ENCODE results near the gene PHC3.
"Not testable (repeated sequence)": the region's sequence is repeated elsewhere in the genome, so short reads cannot be mapped to it uniquely, and the experiment has no call there.

PHC3 gene

GRCh38 chr3:170128259-170128976 lies 53.1 kb downstream of the PHC3 start:
- H3K27ac ChIP-seq, result peak overlapping the region; percentile 63
- TF ChIP-seq, protein P1, sequence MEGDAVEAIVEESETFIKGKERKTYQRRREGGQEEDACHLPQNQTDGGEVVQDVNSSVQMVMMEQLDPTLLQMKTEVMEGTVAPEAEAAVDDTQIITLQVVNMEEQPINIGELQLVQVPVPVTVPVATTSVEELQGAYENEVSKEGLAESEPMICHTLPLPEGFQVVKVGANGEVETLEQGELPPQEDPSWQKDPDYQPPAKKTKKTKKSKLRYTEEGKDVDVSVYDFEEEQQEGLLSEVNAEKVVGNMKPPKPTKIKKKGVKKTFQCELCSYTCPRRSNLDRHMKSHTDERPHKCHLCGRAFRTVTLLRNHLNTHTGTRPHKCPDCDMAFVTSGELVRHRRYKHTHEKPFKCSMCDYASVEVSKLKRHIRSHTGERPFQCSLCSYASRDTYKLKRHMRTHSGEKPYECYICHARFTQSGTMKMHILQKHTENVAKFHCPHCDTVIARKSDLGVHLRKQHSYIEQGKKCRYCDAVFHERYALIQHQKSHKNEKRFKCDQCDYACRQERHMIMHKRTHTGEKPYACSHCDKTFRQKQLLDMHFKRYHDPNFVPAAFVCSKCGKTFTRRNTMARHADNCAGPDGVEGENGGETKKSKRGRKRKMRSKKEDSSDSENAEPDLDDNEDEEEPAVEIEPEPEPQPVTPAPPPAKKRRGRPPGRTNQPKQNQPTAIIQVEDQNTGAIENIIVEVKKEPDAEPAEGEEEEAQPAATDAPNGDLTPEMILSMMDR (IDR thresholded peaks at IDR 0.05), result no peak
- TF ChIP-seq ZFX (IDR thresholded peaks at IDR 0.05; ENCODE audit: borderline replicate concordance), result no peak

DNA sequence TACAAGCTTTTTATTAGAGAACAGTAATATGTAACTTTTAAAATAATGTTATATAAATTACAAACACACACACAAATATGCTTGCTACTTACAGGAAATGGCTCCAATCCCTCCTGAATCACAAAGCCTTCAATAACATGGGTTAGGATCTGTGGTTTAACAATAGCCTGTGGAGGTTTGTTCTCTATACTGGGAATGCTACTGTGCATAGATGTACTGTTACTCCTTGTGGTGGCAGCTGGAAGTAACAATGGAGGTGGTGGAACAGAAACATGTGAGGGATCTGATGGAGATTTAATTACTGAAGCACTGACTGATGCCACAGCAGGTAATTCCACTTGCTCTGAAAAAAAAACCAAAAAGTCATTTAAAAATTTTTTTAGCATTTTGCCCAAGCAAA lies 64.4 kb downstream of the PHC3 start:
- TF ChIP-seq, protein P1 (IDR thresholded peaks at IDR 0.05), result no peak
- TF ChIP-seq ZFX (IDR thresholded peaks at IDR 0.05; ENCODE audit: borderline replicate concordance), result no peak
- no peak overlapping the region for H3K27ac ChIP-seq

GRCh38 chr3:170114165-170114564 lies 67.4 kb downstream of the PHC3 start:
- not testable (repeated sequence) for H3K27ac ChIP-seq

DNA sequence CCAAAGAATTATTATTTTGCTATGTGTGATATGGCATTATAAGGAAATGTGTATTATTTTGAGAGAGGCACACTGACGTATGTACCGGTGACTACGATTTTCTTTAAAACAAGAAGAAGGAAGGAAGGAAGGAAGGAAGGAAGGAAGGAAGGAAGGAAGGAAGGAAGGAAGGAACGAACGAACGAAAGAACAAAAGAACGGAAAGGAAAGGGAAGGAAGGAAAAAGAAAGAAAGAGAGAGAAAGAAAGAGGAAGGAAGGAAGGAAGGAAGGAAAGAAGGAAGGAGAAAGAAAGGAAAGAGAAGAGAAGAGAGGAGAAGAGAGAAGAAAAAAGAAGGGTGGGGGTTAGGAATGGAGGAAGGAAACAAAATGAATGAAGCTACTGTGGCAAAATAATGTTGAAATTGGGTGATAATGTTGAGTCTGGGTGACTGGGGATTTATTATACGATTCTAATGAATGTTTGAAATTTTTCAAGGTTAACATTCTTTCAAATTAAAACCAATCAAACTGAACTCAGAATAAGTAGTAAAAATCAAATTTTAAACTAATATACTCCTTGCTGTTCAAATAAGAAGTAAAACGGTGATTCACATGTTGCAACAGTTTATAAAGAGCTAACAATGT lies 70.3 kb downstream of the PHC3 start:
- TF ChIP-seq ZFX (IDR thresholded peaks at IDR 0.05; ENCODE audit: borderline replicate concordance), result no peak
- TF ChIP-seq, protein P1 (IDR thresholded peaks at IDR 0.05), result no peak
- no peak overlapping the region for H3K27ac ChIP-seq

DNA sequence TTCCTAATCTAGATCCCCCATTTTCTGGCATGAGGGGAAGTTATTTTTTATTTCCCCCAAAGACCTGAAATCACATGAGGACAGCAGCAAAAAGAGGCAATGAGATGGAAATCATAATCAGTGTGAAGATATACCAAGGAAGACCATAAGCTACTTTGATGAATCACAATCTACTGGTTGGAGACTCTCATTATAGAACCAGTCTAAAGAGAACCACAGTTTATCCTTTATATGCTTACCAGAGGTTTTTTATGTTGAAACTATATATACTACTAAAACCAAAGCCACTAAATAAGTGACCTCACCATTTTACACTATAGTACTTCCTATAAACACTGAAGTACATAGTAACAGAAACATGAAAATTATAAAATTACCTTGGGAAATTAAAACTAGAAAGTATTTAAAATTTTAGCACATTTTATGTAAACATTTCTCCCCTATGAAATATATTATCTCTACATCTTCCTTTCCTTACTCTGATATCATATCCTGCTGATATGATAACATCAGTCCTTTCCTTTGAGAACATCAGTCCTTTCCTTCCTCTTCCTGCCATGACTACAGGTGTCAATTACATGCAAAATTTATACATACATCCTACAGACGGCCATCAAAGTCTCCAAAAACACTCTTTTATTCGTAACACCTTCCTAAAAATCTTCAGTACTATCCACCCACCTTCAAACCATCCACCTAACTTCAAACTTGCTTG lies 71.8 kb downstream of the PHC3 start:
- TF ChIP-seq, protein P1 (IDR thresholded peaks at IDR 0.05), result no peak
- no peak for TF ChIP-seq ZFX (IDR thresholded peaks at IDR 0.05; ENCODE audit: borderline replicate concordance)
- H3K27ac ChIP-seq, result no peak overlapping the region

DNA sequence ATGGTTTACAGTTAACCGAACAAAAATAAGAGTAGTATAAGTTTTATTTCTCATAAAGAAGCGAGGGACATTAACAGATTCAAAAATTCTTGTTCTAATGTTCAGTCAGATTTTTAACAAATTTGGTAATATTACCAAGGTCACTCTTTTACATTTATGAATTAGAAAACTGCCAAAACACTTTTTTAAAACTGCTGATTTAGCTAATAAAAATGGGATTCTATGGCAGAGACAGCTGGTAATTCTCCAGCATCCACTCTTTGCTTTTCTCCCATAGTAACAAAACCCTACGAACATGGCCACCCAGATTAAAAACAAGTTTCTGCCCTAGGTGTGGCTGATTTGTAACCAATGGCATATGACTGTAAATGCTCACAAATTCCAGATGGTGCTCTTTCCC lies 72.6 kb downstream of the PHC3 start:
- TF ChIP-seq ZFX (IDR thresholded peaks at IDR 0.05; ENCODE audit: borderline replicate concordance), result no peak
- TF ChIP-seq, protein P1 (IDR thresholded peaks at IDR 0.05), result no peak
- no peak overlapping the region for H3K27ac ChIP-seq

DNA sequence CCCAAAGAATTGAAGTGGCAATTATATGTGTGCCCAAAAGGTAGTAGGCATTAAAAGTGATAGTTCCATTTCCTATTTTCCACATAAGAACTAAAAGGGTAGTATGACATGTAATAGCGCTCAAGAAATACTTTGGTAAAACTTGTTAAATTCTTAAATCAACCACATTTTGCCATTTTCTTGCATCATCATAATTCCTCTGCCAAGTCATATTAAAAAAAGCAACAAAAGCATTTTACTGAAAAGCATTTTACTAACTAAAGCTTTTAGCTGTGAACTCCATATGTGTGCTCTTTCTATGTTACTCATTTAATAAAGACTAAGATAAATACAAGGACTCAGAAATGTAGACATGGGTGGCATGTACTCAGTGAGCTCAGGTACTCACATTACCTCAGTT lies 73.6 kb downstream of the PHC3 start:
- TF ChIP-seq, protein P1 (IDR thresholded peaks at IDR 0.05), result no peak
- TF ChIP-seq ZFX (IDR thresholded peaks at IDR 0.05; ENCODE audit: borderline replicate concordance), result no peak
- H3K27ac ChIP-seq, result no peak overlapping the region
